Measurements from ENCODE around the gene OR56A5.

GRCh38 chr11:5941951-5942350 is 26.3 kb downstream of the OR56A5 start, which contains the start of gene OR56A3:
- TF ChIP-seq, protein P1, sequence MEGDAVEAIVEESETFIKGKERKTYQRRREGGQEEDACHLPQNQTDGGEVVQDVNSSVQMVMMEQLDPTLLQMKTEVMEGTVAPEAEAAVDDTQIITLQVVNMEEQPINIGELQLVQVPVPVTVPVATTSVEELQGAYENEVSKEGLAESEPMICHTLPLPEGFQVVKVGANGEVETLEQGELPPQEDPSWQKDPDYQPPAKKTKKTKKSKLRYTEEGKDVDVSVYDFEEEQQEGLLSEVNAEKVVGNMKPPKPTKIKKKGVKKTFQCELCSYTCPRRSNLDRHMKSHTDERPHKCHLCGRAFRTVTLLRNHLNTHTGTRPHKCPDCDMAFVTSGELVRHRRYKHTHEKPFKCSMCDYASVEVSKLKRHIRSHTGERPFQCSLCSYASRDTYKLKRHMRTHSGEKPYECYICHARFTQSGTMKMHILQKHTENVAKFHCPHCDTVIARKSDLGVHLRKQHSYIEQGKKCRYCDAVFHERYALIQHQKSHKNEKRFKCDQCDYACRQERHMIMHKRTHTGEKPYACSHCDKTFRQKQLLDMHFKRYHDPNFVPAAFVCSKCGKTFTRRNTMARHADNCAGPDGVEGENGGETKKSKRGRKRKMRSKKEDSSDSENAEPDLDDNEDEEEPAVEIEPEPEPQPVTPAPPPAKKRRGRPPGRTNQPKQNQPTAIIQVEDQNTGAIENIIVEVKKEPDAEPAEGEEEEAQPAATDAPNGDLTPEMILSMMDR (IDR thresholded peaks at IDR 0.05), result no peak
- TF ChIP-seq POLR2A (IDR thresholded peaks at IDR 0.05), result no peak
